HG02981 (cell line): ENCODE measurements around the gene TMEM161B.
A peak's percentile ranks its signal among the peaks of the same experiment; 100 is the strongest.
"Not testable (repeated sequence)": the region's sequence is repeated elsewhere in the genome, so short reads cannot be mapped to it uniquely, and the experiment has no call there.

ENCODE experiments used
- ATAC-seq: cut with Tn5 transposase; IDR thresholded peaks from one replicate; pipeline ENCODE4 v1.9.1; 2021; ENCODE audit warnings: mild to moderate bottlenecking, moderate library complexity; ENCODE audit not compliant: unreplicated experiment

TMEM161B gene

DNA sequence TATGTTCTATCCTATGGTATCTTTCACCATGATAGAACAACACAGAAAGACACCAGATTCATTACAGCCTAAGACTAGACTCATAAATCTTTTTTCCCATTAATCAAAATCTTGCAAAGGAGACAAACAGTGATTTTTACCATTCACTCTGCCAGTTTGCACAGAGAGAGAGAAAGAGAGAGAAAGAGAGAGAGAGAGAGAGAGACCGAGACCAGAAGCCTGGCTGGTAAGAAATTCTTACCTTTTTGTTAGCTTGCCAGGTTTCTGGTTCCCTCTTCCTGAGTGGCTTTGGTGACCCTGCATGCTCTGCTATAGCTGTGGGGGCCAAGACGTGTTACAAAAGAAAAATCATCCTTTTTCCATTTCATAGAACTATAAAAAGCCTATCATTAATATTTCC, 18.6 kb downstream of the TMEM161B start:
- ATAC-seq, result no peak

DNA sequence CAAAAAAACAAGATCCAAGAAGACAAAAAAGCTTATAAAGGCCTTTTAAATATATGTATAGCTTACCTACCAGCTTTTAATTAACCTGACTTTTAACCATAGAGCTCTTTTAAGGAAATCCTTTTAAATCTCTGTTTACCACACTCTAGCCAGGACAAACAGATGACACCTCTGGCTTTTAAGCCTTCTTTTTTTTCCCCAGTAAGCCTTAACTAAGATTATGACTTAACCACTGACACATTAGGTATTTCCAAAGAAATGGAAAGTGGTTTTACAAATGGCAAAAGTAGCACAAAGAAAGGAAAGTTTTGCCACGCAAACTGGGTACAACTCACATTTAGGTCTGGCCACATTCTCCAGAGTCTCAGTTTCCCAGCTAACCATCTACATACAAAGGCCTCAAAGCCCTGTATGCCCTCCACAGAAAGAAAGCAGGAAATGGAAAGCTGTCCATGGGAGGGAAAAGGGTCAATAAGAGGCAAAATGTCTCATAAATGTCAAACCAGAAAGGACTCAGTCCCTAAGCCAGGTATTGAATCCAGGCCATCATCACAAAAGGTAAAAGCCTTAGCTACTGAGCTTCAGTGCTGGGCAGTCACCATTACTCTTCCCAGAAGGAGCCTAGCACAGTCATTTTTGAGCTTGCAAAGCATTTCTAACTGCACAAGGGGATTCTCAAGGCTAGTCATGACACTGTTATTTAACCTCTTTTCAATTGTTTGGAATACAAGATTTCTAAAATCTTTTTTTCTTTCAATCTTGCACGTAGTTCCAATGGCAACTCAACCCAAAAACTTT, 19.7 kb downstream of the TMEM161B start:
- ATAC-seq, result no peak

DNA sequence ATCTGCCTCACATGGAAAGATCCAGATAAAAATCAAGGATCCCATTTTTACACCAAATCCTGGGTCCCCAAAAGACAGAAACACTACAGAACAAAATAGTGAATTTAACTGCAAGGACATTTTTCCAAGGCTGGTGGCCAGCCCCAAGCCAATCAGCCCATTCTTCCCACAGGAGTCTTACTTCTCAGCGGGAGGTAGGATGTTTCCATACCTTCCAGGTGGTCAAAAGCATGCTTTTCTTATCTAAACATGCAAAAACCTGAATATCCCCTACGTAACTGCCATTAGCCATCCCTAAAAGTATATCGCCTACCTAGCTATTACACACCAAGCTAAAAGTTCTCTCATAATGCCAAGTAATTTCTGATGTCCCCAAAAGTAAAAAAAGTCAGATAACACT, 20.6 kb downstream of the TMEM161B start:
- ATAC-seq, result no peak

DNA sequence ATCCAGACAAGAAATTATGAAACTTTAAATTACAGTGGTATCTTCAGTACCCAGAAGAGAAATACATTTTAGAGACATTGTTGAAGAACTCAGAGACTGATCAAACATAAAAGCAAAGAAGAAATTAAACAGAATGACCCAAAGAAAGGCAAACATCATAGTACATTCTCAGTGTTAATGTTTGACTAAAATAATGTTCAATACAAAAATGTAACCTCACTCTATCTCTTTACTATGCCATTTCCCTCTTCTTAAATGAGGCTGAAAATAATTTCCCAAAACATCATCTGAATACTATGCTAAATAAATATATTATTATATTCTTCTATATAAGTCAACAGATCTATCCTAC, 22.8 kb downstream of the TMEM161B start:
- ATAC-seq, result no peak

DNA sequence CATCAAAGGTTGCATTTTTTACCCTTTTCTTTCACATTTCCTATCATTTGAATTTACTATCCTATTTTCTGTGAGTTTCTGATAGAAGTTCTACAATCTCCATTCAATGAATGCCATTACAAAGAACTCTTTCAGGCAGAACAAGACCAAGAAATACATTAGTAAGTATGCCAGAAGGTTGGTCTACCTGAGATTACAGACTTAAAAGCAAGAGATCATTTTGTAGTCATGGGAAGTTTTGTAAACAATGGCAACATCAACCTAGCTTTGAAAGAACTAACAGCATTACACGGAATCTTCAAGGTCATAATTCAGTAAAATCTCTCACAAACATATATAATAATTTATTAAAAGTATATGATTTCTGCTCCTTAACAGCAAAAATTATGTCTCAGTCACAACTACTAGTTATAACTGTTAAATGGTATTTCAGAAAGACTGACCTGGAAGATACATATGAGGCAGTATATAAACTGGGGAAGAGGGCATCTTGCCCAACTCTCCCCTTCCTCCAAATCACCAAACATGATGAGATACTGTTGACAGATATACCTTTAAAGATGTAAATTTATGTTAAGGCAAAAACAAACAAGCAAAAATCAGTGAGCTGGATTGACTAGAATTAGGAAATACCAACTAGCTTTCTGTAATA, 23.3 kb downstream of the TMEM161B start:
- no peak for ATAC-seq

DNA sequence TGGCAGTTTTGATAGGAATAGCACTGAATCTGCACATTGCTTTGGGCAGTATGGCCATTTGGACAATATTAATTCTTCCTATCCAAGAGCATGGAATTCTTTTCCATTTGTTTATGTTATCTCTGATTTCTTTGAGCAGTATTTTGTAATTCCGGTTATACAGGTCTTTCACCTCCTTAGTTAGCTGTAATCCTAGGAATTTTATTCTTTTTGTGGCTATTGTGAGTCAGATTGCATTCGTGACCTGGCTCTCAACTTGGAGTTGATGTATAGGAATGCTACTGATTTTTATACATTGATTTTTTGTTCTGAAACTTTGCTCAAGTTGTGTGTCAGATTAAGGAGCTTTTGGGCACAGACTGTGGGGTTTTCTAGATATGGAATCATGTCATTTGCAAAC, 24.0 kb downstream of the TMEM161B start:
- ATAC-seq, result no peak

DNA sequence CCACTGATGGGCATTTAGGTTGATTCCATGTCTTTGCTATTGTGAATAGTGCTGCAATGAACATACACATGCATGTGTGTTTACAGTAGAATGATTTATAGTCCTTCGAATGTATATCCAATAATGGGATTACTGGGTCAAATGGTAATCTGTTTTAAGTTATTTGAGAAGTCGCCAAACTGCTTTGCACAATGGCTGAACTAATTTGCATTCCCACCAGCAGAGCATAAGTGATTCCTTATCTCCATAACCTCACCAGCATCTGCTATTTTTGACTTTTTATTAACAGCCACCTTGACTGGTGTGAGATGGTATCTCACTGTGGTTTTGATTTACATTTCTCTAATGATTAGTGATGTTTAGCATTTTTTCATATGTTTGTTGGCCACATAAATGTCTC, 25.2 kb downstream of the TMEM161B start:
- ATAC-seq, result not testable (repeated sequence)

DNA sequence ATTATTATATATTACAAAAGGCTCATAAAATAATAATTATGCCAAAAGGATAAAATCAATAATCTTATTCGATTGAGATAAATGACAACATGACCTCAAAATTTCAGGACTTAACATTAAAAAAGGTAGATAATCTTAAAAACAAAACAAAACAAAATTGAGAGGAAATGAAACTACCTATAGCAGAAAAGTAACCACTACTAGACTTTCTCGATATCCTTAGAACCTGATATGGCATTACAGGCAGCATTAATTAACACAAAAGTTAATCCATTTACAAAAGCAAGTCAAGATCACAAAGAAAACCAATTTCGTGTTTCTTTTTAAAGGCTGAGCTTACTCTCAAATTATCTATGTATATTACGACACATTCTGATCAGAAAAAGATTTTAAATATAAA, 29.9 kb downstream of the TMEM161B start:
- ATAC-seq, result no peak

DNA sequence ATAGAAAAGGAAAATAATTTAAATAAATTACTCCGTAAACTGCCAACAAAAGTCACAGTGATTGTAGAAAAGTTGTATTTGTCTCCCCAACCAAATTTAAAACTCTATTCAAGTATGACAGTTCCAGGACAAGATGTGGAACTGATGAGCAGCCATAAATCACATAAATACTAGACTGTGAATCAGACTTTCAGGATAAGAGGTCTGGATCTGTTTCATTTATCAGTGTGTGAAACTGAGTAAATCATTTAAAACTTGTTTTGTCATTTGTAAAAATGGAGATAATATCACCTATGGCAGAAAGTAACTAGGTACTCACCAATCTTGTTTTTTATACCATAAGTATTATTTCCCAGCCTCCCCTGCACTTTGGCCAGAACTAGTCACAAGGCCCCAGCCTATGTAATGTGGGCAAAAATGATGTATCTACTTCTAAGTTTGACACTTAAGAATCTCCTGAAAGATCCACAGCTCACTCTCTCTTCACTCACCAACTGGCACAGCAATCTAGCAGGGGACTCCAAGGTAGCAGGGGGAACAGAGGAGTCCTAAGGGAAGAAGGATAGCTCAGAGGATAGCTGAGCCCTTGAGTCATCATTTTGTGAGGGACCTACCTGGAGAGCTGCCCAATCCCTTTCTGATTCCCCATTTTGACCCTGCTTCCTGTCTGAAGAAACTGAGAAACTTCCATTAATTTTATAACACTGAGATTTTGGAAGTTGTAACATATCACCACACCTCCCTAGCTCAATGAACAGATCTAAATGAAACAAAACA, 31.6 kb downstream of the TMEM161B start:
- ATAC-seq, result no peak

DNA sequence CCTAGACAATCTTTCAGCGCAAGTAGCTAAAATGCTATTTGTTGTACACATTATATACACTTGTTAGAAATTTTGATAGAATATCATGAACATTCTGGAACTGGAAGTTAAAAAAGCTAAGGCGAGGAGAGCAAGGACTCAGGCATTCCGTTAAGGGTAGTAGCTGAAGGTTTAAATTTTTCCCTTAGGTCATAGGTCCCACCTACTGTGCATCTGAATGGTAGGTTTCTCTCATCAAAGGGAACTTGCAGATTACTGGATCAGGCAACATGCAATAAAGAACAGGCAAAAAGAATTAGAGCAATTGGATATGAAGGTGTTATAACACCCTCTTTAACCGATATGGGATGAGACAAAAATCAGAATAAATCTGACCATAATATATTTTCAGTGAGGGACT, 32.8 kb downstream of the TMEM161B start:
- ATAC-seq, result no peak

DNA sequence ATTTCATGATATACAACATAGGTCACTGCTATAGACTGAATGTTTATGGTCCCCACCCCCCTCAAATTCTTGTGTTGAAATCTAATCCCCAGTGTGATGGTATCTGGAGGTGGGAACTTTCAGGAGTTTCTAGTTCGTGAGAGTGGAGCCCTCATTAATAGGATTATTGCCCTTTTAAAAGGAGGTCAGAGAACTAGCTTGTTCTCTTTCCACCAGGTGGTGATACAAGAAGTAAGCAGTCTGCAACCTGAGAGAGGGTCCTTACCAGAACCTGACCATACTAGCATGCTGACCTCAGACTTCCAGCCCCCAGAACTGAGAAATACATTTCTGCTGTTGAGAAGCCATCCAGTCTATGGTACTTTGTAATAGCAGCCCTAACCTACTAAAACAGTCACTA, 33.3 kb downstream of the TMEM161B start:
- ATAC-seq, result no peak

DNA sequence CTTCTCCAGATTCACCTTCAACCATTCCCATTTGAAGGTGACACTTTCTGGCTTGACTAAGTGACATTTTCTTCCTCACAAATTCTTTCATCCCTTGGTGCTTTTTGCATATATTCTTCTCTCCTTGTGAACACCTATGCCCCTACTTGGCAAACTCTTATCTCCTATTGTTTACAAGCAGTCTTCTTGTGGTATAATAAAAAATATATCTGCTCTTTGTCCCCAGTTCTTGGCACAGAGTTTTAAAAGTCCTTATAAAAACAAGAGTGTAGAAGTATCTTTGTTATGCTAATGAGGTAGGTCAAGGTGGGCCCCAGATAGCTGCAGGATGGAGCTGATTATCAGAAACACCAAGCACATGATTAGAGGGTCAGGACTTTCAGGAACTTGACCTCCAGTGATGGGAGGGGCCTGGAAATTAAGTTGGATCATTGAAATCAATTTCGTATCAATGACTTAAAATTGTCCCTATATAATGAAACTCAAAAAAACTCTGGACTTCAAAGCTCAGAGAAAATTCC, 38.0 kb downstream of the TMEM161B start:
- no peak for ATAC-seq

DNA sequence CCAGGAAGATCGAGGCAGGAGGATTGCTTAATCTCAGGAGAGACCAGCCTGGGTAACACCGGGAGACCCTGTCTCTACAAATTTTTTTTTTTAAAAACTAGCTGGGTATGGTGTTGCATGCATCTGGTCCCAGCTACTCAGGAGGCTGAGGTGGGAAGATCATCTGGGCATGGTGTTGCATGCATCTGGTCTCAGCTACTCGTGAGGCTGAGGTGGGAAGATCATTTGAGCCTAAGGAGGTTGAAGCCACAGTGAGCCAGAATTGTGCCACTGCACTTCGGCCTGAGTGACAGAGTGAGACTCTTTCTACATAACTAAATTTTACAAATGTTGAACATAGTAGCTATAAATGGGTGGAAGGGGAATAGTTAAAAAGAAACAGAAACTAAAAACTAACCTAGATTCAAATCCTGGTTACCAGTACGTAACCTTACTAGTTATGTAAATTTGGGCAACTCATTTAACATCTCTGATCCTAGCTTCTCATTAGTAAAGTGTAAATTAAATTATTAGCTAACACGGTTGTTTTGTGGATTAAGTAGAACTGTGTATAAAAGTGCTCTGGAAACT, 41.7 kb downstream of the TMEM161B start:
- peak; percentile 89 for ATAC-seq

DNA sequence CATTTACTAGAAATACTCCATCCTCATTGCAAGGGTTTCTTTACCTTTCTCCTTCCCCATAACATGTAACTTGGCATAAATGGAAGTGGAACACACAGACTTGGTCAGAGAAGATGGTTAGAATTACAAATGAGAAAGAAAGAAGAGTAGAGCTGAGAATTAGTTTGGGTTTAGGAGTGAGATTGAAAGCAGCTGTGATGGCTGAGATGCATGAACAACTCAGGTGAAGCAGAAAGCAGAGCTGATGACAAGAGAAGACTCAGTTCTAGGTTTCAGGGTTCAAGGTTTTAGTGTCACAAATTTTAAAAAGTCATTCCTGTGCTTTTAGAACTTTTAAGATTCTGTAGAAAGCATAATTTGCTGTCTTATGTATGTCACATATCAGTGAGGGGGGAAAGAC, 54.0 kb downstream of the TMEM161B start:
- no peak for ATAC-seq

DNA sequence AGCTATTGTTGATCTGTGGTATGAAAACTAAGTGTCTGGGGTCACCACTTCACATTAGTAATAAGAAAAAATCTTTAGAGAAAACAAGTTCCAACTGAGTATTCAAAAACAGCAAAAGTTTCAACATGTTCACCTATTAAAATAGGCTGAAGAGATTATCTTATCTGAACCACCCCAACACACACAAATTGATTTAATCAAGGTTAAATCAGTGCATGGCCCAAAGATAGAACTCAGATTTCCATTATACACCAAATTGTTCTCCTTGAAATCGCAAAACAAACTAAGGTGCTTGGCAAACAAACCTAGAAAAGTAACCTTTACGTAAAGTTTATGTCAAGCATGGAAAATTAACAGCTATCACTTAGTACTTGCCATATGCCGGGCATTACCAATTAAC, 61.1 kb downstream of the TMEM161B start:
- ATAC-seq, result no peak

DNA sequence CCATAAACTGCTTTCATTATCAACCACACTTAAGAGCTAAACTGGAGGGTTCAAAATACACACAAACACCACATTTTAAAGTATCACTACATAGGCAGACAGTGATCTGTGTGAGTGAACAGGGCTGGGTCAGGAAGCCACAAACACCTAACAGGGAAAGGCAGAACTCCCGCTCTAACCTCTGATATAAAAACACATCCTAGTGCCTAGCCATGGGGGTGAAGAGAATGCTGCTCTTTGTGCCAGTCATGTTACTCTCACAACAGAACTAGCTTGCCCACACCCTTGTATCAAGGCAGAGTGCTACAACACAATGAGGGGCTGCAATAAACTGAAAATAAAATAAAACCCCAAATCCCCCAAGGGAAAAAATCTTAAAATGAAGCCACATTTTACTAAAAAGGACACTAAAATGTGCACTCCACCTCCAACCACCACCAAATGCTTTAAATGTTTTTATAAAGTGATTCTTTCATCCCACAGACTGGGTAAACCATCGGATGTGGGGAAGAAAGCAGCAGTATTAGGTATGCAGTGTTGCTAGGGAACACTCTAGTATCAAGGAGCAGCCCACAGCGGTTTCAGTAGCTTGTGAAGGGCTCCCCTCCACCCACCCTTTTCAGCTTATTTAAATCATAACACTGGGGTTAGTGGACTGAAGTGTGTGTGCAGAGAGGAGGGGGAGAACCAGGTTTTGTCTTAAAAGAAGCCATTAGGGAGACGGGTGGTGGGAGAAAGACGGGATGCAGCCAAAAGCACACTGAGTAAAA, 64.5 kb downstream of the TMEM161B start:
- ATAC-seq, result no peak

DNA sequence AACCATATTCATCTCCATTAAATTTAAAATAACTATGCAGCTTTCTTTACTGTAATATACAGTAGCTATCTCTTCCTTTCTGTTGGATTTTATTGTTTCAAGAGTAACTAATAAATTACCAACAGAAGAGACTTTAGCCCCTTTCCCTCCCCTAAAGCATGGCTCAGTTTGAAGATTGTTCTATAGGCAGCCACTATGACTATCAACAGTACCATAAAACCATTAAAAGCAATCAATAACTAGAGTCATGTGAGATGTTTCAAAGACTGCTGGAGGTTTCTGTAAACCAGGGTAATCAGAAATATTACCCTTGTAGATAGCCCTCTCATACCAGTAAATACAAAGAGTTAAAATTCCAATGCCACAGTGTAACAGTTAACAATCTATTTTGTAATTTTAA, 73.0 kb downstream of the TMEM161B start:
- ATAC-seq, result no peak

DNA sequence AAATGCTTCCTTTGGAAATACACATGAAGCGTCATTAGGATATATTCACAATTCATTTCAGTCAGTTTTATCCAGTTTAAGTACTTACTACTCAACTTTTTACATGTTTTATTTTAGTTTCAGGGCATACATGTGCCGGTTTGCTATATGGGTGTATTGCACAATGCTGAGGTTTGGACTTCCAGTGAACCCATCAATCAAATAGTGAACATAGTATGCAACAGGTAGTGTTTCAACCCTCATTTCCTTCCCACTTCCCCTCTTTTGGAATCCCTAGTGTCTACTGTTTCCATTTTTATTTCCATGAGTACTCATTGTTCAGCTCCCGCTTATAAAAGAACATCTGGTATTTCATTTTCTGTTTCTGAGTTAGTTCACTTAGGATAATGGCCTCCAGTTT, 74.7 kb downstream of the TMEM161B start:
- ATAC-seq, result no peak

DNA sequence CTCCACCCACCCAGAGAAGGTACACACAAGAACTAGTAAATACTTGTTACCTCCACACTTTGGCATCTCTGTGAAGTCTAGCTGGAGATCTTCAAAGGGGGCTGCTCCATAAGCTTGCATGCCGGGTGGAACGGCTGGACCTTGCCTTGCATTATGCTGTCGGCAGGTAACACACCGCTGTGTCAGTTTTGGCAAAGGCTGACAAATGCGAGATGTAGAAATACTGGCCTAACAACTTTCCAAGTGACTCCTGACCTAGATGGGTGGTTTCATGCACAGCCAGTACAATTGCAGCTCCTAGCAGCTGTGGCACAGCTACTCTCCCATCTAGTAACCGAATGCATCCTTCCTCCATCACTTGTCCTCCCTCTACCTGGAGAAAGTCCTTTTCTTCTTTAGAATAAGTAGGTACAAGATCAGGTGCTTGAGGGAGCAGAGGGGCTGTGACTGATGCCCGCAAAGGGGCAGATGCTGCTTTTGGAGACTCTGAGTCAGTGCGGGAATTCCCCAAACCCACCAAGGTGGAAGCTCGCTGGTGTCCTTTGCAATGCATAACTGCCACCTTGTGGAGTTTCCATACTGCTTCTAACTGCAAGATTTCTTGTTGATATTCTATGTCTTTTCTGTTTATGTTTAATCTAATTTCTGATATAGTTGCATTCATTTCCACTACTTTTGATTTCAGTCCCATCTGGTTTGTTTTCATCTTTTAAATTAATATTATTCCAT, 78.4 kb downstream of the TMEM161B start:
- ATAC-seq, result no peak

DNA sequence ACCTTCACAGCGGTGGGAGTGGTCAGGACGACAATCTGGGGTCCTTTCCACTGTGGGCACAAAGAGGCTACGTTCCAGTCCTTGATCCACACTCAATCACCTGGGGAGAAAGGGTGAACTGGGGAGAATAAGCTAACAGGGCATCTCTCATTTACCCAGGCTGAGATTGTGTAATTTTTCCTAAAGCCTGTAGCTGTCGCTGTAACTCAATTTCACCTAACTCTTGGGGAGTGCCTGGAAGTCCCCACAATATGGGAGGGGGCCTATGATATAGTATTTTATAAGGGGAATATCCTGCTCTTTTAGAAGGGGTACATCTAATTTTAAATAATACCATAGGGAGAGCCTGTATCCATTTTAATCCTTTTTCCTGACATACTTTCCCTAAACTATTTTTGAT, 79.2 kb downstream of the TMEM161B start:
- ATAC-seq, result not testable (repeated sequence)
